GM12873 (cell line): ENCODE results near the gene WNT3.

Experiments
- CTCF ChIP-seq: IDR thresholded peaks from 2 replicates; pipeline ENCODE4 v1.5.1; 2012; ENCODE audit warnings: low read depth, mild to moderate bottlenecking, moderate library complexity, low read length, control low read depth; ENCODE audit not compliant: insufficient read depth; ENCODE audit errors: missing control alignments

Gene WNT3

DNA sequence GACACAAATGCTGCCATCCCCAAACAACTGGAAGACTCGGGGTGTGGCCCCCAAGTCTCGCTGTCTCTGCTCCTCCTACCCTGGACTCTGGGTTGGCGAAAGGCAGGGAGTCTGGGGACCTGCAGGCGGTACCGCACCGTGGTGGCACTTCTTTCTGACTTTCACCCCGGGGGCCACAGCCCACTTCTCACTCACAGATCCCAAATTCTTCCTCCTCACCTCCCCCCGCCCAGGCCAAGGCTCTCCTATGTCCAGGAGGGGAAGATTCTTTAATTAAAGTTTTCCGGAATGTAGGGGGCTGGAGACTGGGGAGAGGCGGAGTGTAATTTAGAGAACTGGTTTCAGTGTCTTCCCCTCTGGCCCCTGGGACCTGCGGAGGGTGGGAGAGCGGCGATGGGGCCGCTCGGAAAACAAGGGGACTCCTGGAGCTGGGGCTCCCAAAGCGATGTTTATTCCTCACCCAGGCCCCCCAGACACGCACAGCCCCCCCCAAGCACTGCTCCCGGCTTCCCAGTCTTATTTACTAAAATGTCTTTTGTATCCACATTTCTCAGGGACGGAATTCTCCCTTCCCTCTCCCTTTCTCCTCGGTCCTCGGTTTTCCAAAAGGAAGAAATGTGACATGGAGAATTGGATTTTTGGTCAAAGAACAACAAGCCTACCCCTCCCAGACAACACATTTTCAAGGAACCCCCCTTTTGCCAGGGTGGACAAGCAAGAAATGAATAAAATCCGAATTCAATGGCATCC, 1.2 kb downstream of the WNT3 start:
- no peak for TF ChIP-seq CTCF

DNA sequence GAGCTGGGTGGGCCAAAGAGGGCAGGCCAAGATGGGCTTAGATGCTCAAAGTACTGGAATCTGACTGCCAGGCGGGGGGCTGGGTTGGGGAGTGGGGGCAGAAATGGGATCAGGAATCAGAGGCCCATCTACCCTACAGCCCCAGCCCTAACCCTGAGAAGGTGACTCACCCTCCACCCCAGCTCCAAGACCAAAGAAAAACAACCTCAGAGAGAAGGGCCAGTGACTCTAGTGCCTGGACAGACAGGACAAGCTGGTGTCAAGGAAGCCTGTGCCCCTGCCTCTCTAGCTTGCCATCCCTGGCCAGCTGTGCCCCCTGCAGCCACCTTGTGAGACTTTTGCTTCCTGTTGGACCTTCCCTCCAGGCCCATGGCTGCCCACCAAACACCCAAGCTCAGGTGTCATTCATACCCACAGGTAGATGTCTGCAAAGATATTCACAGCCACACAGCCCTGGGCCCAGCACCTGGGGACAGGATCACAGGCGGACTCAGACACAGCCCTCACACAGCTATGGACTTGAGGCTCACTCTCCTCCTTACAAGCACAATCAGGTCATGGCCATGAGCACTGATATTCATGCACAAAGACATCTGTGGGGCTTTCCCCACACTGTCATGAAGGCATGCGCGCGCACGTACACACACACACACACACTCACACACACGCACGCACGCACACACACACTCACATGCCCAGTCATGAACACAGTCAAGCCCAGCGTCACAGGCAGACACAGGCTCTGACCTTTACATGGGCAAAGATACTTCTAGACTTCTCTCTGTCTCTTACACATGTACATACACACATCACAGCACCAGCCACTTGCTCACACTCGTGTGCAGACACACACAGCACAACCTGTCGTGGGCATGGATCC, 2.8 kb downstream of the WNT3 start:
- no peak for TF ChIP-seq CTCF

DNA sequence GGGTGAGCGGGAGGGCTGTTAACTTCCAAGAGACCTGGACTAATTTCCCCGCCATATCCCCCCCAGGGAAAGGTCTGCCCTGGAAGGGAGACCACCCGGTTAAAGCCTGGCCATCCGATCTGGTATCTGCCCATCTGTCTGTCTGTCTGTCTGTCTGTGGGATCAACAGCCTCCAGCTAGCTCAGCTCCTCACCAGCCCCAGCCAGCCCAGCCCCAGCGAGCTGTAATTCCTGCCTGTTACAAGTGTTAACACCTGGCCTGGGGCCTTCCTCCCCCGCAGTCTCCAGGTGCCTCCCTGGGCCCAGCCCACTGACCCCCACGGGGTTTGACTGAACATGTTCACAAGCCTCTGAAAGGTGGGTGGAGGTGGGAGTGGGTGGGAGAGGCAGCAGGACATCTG, 4.0 kb downstream of the WNT3 start:
- TF ChIP-seq CTCF: no peak

DNA sequence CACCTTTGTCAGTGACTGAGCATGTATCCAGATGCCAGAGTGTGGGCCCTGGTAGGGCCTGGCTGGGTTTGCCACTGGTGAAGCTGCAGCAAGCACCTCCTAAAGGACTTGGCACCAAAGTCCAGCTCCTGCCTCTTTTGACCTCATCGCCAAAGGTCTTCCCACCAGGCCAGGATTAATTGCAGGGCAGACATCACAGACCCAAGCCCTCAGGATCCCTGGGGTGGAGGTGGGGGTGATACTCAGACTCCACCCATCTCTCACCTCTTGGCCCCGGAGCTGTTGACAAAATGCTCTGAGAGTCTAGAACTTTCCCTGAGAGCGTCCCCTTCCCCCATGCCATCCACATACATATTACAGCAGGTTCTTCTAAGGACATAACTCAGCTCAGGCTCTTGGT, 4.6 kb downstream of the WNT3 start:
- TF ChIP-seq CTCF: no peak

- TF ChIP-seq CTCF: no peak
These were observed 5.7 kb downstream of the WNT3 start for GRCh38 chr17:46812624-46813318.

DNA sequence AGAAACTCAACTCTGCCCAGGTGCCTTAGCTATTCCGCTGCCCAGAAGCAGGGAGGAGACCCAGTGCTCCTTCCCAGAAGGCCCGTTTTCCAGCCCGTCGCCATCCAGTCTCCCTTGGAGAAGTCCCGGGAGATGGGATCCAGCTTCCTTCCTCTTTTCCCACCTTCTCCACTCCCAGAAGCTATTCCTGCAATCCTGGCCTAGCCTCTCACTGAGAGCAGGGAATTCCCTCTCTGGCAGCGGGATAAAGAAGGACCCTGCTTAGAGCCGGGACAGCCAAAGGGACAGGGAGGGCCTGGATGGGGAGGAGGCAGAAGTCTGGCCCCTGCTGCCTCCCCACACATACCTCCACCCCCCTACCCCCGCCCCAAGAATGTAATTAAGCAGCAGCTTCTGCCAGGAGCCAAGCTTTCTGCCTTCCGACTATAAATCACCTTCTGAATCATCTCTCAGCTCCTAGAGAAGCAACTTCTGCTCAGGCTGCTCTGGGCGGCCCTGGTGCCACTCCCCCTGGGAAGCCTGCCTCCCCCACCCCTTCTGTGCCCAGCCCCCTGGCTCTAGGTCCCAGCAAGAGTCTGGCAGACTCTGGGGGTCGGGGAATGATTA, 6.4 kb downstream of the WNT3 start:
- TF ChIP-seq CTCF: no peak

DNA sequence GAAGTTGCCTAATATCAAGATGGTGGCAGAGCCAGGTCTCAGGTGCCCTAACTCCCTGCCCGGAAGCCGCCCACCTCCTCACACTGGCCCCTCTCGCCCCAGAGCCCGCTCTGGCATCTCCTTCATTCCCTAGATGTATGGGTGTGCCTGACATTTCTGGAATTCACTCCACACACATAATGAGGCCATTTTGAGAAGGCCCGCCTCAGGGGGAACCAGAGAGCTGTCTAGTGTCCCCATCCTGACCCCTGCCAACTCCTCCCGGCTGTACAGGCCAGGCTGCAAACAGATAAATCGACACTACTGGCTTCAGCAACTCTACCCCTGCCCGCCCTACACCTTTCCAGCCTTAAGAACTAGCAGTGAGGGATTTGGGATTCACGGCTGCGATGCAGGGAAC, 7.7 kb downstream of the WNT3 start:
- no peak for TF ChIP-seq CTCF
